ENCODE measurements around the gene NAE1.

Gene NAE1

DNA sequence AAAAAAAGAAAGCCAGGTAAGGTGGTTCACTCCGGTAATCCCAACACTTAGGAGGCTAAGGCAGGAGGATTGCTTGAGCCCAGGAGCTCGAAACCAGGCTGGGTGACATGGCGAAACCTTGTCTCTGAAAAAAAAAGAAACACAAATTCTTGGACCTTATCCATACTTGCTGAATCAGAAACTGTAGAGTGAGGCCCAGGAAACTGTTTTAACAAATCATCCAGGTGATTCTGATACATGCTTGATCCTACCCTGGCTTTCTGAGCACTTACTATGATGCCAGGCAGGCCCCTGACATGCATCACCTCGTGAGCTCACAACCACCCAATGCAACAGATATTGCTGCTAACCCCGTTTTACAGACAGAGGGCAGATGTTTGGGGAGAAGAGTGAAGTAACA is 4.0 kb upstream of the NAE1 start:
- H3K4me3 ChIP-seq (ENCODE audit: low read depth, low read length): no peak overlapping the region
- TF ChIP-seq, protein P1, sequence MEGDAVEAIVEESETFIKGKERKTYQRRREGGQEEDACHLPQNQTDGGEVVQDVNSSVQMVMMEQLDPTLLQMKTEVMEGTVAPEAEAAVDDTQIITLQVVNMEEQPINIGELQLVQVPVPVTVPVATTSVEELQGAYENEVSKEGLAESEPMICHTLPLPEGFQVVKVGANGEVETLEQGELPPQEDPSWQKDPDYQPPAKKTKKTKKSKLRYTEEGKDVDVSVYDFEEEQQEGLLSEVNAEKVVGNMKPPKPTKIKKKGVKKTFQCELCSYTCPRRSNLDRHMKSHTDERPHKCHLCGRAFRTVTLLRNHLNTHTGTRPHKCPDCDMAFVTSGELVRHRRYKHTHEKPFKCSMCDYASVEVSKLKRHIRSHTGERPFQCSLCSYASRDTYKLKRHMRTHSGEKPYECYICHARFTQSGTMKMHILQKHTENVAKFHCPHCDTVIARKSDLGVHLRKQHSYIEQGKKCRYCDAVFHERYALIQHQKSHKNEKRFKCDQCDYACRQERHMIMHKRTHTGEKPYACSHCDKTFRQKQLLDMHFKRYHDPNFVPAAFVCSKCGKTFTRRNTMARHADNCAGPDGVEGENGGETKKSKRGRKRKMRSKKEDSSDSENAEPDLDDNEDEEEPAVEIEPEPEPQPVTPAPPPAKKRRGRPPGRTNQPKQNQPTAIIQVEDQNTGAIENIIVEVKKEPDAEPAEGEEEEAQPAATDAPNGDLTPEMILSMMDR (IDR thresholded peaks at IDR 0.05; ENCODE audit: borderline replicate concordance, insufficient read depth, low read depth, low read length): no peak

DNA sequence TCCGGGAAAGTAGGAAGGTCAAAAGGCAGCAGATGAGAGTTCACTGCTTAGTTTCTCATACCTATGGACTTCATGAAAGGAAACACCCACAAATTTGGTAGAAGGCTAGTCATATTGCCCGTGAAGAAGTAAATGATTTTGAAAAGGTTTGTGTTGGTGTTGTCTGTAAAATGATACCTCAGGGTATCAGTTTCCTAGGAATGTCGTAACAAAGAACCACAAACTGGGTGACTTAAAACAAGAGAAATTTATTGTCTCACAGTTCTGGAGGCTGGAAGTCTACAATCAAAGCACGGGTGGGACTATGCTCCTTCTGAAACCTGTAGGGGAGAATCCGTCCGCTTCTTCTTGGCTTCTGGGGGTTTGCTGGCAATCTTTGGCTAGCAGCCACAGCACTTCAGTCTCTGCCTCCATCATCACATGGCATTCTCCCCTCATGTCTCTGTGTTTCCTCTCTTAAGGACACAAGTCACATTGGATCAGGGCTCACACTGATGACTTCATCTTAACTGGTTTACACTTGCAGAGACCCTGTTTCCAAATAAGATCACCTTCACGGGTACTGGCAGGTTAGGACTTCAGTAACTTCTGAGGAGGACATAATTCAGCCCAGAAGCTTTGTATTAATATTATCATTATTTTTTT is 2.0 kb upstream of the NAE1 start:
- TF ChIP-seq, protein P1 (IDR thresholded peaks at IDR 0.05; ENCODE audit: borderline replicate concordance, insufficient read depth, low read depth, low read length): no peak

DNA sequence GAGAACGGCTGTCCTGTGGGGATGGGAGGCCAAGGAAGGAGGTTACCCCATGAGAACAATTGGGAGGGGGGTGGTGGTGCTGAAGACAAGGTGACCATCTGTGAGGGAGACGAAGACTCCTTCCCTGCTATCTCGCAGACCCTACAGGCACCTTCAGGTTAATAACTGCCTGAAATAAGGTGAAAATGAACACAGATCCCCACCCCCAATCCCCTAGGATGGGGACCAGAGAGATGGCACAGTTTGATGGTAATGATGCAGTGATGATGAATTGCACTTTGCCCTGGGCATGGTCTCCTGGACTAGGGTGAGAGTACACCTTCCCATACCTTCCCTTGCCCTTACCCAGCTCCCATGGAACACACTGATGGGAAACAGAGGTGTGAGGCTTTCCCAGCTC is 1.4 kb upstream of the NAE1 start:
- H3K4me3 ChIP-seq (ENCODE audit: low read depth, low read length): no peak overlapping the region

More for the DNA sequence above, 2.0 kb upstream of the NAE1 start:
- no peak overlapping the region for H3K4me3 ChIP-seq (ENCODE audit: low read depth, low read length)

DNA sequence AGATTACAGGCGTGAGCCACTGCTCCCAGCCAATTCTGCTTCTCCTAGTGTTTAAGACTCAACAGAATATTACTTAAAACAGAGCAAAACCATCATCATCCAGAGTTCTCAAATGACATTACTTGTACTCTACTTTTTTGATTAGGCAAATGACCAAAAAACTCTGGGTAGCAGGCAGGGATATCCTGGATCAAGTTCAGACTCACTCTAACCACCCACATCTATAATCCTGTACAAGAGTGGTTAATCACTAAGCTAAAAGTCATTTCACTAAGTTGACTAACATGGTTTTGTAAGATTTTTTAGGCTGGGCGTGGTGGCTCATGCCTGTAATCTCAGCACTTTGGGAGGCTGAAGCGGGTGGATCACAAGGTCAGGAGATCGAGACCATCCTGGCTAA is 6.8 kb downstream of the NAE1 start:
- TF ChIP-seq, protein P1 (IDR thresholded peaks at IDR 0.05; ENCODE audit: borderline replicate concordance, insufficient read depth, low read depth, low read length): no peak
- H3K4me3 ChIP-seq (ENCODE audit: low read depth, low read length): no peak overlapping the region

More for the DNA sequence above, 1.4 kb upstream of the NAE1 start:
- TF ChIP-seq, protein P1 (IDR thresholded peaks at IDR 0.05; ENCODE audit: borderline replicate concordance, insufficient read depth, low read depth, low read length): no peak

DNA sequence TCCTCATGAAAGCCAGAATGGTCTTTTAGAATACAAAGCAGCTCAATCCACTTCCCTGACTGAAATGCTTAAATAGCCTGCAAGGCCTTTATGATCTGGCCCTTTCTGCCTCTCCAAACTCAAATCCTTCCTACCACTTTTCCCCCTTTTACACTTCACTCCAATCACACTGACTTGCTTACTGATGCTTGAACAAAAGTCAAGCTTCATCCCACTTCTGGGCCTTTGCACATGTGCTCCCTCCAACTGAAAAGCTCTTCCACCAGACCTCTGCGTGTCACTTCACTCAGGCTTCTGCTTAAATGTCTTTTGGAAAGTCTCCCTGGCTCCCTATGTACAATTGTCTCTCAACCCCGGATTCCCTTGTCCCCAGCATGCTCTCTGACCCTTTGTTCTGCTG is 16.0 kb downstream of the NAE1 start:
- no peak overlapping the region for H3K4me3 ChIP-seq (ENCODE audit: low read depth, low read length)
- TF ChIP-seq, protein P1 (IDR thresholded peaks at IDR 0.05; ENCODE audit: borderline replicate concordance, insufficient read depth, low read depth, low read length): no peak

DNA sequence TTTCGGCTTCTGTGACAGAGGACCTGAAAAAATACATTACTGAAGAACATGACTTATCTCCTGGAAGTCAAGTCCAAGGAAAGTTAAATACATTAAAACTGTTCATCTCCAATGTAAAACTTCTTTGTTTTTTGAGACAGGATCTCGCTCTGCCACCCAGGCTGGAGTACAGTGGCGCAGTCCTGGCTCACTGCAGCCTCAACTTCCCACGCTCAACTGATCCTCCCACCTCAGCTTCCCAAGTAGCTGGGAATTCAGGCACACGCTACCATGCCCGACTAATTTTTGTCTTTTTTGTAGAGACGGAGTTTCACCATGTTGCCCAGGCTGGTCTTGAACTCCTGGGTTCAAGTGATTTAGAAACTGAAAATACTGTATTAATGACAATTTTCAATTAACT is 19.7 kb downstream of the NAE1 start:
- TF ChIP-seq, protein P1 (IDR thresholded peaks at IDR 0.05; ENCODE audit: borderline replicate concordance, insufficient read depth, low read depth, low read length): no peak

DNA sequence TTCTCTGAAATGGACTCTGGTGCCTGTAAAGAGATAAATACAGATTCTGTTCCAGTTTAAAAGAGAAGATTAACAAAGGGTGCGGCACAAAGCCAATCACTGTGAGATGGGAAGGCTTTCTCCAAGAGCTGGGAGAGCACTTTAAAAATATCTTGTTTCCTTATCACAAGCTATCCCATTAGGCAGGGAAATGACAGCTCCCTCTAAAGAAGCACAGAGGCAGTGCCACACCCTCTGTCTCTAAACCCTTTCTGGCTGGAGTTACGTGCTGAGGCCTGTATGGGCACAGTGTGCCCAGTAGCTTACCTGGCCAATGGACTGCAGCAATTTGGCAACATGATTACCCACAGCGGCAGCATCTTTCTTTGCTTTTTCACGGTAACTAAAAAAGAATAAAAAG is 20.4 kb downstream of the NAE1 start:
- TF ChIP-seq, protein P1 (IDR thresholded peaks at IDR 0.05; ENCODE audit: borderline replicate concordance, insufficient read depth, low read depth, low read length): no peak
- no peak overlapping the region for H3K4me3 ChIP-seq (ENCODE audit: low read depth, low read length)

More for the DNA sequence above, 19.7 kb downstream of the NAE1 start:
- no peak overlapping the region for H3K4me3 ChIP-seq (ENCODE audit: low read depth, low read length)

Measured in GM12875 (cell line).